Stimulated activated CD4-positive, alpha-beta T cell treated with anti-CD3 and anti-CD28 coated beads, Interleukin-4, amount 100 ng/mL, for 24 hours (primary cell): Measurements from ENCODE around the gene STK40.

Experiments
- DNase-seq: peaks from one replicate; pipeline ENCODE4 v3.0.0-alpha.2; 2020

STK40 gene

DNA sequence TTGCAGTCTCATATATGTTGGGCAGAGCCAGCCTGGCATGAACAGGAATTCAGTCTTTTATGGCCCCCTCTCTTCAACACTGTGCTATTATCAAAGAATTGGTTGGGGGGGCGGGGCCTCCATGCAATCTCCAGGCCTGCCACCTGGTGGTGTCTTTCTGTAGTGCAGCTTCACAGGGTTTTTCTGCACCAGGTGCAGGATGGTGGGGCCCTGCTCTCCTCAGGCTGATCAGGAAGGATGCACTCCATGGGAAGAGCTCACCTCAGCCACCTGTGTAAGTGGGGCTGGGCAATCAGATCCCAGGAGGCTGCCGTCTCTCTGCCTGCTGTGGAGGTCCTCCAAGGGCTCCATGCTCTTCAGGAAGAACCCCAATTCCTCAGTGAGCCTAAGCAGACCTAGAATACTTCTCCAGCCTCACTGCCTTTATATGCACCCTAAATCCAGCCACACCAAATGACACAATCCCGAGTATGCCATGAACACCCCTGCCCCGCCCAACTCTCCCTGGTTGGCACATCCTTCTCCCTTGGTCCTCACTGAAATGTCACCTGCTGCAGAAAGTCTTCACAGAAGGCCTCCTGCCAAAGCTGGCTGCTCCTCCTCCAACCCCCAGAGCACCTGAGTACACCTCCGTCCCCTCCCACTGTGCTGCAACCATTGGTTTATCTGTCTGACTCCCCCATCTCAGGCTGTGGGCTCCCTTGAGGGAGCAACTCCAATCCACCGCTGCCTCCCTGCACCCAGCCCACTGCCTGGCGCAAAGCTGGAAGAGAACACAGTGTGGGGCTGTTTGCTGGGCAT is 16.5 kb downstream of the STK40 start:
- DNase-seq: peak; percentile 86

DNA sequence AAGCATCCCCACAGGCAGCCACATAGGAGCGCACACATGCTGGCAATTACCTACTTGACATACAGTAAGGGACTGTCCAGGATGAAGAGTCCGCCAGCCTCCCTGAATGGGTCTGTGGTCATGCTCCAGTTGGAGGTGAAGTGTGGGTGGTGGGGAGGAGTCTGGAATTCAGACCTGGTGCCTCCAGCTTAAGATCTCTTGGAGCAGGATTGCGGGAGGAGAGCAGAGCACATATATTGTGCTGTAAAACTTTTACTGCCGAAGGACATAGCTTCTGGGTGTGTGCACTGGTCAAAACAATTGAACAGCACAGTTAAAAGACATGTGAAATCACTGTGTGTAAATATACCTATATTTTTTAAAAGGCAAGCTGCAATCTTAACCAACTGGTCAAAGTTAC is 17.9 kb downstream of the STK40 start:
- no peak for DNase-seq

DNA sequence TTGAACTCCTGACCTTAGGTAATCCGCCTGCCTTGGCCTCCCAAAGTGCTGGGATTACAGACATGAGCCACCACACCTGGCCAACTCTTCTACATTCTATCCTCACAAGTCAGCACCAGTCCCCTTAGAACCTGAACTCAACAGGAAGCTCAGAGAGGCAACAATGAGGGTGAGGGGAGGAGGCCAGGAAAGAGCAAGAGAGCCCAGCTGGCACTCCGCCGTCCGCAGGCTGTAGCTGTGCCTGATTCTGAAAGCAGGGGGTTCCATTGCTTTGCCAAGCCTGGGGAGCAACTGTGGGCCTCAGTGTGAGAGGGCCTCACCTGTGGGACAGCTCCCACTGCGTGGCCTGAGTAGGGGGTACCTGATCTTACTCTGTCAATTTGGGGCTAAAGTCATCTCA is 18.7 kb downstream of the STK40 start:
- no peak for DNase-seq

DNA sequence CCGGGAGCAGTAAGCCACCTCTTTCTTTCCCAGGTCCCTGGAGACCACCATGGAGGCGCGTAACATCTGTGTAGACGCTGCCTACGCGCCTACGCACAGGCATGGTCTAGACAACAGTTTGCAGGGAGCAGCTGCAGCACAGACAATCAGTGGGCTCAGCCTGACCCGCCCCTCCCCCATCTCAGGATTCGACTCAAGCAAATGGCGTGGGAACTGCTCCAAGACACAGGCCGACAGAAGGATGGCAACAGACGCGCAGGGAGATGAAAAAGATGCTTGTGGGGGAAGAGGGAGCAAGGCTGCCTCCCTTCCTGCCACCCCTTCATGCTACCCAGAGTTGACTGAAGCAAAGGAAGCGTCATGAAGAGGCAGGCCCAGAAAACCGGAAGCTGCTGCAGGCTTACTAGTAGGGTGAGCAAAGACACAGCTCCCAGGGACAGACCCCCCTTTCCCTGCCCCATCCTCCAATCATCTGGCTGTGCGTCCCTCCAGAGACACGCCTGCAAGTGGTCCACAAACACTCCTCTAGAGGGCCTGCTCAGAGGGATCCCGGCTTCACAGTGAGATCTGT is 19.5 kb downstream of the STK40 start:
- peak; percentile 44 for DNase-seq

DNA sequence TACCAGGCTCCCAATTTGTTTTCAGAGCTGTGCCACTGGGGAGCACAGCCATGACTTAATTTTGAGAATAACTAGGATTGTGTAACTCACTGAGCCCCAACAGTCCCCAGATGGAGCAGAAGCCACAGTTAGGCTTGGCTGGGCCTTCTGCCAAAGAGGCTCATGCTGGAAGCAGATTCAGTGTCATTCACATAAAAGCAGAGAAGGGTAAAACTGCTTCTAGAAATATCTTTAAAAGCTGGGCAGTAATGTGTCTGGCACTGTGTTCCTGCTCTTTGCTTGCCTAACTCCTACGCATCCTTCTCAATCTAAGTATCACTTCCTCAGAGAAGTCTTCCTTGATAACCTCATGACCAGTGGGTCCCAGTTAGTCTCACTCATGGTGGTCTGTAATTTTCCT is 20.3 kb downstream of the STK40 start:
- no peak for DNase-seq

DNA sequence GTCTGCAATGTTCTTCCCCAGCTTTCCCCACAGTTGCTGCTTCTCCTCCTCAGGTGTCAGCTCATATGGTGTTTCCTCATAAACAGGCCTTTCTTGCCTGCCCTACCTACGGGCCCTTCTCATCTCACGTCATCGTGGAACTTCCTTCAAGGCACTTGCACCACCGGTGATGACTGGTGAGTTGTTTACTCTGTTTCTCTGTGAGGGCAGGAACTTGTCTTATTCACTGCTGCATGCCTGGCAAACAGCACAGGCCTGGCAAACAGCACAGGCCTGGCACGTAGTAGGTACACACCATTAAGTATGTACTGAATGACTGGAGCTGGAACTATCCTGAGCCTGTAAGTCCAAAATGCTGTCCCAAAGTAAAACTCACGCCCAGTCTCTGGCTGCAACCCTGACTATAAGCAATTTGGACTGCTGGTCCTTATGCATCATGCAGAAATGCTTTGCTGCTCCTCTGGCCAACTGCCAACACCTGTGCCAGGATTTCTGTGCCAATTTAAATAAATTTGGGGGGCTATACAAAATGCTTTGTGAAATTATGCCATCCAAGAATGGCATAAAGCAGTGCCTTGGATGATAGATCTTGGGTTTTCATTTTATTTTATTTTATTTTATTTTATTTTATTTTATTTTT is 25.7 kb downstream of the STK40 start:
- peak; percentile 25 for DNase-seq

DNA sequence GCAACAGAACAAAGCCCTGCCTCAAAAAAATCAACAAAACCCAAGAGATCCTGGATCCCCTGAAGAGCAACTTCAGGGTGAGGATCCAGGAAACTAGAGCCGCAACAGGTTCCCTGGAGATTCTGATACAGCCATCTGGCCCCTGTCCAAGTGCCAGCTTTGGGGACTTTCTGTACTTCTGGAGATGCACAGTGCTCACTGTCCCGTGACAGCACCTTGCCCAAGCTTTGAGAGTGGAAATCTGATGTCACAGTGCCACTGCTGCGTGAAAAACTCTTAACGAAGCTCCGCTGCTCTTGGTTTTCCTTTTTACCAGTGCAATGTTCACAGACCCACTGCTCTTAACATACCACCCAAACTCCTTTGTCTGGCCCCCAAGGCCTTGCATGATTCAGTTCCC is 26.3 kb downstream of the STK40 start:
- DNase-seq: no peak

DNA sequence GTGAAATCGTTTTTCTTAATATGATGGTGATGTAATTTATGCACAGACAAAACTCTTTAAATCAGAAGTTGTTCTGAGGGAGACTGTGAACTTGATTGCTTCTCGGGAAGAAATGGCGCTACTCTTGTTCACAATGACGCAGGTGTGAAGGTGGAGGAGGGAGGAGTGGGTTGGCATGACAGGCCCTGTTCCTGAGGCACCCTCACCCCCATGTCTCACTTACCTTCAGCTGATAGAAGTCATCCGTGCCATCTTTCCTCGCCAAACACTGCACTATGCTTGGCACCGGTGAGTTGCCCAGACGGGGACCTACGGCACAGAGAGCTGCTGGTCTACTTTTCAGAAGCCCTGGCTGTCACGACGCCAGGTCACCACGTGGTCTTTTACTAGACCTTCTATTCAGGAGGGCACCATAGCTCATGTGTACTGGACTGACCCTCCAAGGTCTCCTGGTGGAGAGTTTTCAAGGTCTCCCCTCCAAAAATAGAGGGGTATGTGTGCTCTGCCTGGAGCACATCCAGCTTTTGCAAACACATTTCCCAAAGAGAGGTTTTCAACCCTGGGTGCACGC is 27.1 kb downstream of the STK40 start:
- no peak for DNase-seq

DNA sequence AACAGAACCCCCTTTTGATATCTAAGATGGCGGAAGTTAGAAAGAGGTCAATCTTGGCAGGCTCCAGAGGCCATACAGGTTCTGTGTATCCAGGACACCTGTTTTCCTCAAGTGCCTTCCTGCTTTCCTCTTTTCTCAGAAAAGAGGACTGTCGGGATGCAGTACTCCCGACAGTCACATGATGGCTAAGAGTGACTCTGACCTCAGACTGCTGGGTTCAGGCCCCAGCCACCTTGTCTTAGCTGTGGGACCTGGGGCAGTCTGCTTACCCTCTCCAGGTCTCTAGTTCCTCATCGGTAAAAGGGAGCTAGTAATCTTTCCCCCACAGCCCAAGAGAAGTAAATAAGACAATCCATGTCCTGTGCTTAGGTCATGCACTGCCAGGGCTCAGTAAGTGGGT is 29.9 kb downstream of the STK40 start:
- no peak for DNase-seq

DNA sequence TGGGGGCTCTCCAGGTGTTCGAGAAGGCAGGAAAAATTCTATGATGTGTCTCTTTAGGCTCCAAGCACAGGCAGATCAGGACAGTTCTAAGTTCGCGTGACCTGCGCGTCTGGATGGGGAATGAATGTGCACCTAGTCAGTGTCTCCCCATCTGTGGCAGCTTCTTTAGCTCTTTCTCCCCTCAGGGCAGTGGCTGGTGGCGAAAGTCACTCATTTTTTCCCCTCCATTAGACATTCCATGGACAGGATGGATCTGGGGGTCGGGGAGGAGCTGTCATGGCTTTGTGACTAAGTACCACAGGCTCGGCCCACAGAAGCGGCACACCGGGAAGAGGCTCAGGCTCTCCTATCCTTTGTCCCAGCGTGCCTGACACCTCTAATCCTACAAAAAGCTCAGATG is 31.2 kb downstream of the STK40 start:
- no peak for DNase-seq

DNA sequence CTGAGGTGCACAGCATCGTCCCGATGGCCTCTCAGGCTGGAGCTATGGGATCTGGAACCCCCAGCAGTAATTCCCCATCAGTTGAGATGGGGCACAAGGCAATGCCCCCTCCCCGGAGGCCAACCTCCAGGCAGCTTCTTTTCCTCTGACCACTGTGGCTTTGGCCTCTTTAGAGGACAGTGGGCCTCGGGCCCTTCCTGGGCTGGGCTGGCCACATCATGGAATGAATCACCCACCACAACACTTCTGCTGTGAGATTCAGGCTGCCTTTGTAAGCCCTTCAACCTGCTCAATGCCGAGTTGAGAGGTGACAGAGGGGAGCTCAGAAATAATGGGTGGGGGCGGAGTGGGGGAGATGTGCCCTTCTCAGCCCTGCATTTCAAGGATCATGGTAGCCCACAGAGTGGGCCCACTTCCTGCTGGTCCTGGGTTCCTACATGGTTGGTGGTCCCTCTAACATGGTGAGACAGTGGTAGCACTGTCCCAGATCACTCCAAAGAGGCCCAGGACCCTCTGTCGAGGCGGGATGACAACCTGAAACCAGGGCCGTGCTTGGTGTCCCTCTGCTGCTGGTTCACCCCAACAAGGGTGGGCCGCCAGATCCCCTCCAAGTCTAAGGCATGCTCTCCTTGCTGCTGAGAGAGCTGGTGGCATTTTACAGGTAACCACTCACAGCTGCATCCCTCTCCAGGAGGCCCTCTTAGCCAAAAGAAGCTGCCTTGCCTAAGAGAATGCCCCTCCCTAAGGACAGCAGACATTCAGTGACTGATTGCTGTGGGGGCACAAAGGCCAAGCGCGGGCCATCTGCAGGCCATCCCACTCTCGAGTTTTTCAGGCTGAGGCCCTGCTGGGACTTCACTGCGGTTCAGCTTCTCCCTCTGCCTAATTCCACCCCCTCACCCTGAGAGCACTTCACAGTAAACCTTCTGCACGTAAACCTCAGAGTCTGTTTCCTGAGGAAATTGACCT is 32.5 kb downstream of the STK40 start:
- no peak for DNase-seq

DNA sequence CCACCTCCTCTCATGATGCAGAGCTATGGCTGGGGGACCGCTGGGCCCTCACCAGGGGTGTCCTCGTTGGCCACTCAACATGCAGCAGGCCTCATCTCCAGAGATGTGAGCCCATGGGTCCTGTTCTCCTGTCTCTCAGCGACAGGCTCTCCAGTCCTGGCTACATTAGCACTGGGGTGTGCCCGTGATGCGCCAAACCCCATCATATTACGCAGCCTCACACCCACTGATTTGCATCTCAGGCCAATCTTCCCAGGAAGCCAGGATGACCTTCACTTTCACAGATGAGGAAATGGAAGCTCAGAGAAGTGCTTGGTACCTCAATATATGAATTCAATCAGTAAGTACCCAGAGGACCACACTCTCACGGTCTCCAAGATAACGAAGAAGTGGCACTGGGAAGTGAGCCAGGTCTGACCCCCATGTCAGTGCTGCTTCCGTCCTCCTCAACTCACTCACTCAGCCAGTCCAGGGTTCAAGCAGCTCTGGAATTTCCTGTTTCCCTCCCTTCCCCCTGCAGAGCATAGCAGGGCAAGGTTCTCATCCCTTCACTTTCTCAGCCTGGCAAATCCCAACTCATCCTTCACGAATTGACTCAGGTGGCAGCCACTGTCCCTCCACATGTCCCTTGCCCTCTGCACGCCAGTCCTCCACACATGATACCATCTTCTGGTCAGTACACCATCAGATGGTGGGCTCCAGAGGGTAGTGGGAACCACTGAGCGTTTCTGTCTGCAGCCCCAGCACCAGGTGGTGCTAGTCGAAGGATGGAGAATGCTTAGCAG is 33.4 kb downstream of the STK40 start:
- DNase-seq: no peak

DNA sequence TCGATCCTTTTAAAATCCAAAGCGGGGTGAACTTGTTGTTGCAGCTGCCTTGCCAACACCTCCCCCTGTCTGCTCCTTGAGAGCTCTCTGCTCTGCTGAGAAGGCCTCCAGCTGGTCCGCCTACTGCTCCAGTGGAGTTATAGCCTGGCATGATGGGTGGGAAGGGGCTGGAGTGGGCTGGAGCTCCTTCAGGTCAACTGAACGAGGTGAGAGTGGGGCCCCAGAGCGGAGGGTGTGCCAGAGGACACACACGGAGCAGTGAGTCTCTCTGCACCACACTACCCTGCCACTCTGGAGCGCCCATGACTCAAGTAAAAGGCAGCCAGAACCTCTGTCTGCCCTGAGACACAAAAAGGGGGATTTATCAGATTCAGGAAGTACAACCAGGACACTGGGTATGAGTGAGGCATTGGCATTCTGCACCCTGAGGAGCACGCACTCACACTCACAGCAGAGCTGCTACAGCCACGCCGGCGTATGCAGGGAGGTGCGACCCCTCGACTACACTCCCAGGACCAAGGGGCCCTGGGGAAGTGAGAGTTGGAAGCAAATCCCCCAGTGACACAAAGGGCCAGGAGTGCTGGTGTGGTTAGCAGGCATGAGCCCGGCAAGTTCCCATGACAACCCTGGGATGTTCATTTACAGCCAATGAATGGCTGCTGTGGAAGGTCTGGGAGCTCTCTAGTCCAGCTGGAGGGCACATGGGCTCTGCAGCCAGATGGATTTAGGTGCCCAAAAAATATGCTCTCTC is 34.3 kb downstream of the STK40 start:
- DNase-seq: no peak

DNA sequence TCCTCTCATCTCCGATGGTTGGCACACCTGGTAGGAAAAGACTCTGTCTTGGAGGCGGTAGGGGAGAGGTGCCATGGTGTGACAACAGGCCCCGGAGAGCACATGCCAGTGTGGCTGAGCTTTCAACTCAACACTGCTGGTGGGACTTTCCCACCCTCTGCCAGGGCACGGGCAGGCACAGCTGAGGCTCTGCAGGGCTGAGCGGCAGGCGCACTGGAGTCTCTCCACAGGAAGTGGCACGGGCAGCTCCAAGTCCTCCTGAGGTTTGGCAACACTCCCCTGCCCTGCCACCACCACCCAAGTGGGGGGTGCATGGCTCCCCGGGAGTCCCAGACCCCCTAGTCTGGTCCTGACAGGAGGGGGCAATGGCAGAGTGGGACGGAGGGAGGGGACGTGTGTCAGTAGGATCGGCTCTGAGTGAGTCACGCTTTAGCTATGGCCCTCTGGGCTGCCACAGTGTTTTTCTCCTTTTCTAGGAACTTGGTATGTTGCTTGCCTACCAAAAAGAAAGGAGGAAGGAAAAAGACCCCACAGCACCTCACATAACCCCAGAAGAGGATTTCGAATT is 35.0 kb downstream of the STK40 start:
- peak; percentile 48 for DNase-seq

DNA sequence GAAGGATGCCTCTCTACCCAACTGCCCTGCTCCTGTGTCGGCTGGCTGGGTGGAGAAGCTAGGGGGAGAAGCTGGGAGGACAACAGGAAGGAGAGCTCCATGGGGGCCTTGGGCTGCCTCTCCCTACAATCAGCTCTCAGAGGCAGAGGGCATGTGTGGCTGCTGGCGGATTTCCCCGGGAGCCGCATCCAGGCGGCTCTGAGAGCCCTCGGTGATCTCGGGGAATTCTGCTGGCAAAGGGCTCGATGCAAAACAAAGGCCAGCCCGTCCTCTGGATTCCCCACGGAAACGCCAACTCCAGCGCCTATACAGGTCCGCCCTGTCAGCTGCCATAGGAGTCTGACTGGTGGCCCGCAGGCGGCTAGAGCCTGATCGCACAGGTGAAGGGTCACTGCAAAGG is 35.9 kb downstream of the STK40 start:
- DNase-seq: no peak

DNA sequence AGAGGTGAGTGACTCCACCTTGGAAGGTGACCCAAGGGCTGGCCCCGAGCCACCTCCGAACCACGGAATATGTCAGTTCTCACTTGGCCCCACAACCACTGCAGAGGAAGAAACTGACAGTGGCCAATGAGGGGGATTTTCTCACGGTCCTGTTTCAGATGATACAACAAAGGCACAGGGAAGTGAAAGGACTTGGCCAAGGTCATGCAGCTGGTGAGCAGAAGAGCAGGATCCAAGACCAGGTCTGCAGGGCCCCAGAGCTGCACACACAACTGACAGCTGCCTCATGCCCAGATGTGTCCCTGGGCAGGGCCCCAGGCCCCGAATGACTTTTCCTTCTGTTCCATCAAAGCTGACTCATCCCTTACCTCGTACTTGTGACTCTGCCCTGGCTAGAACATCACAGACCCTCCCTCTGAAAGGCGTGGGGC is 36.5 kb downstream of the STK40 start:
- no peak for DNase-seq

DNA sequence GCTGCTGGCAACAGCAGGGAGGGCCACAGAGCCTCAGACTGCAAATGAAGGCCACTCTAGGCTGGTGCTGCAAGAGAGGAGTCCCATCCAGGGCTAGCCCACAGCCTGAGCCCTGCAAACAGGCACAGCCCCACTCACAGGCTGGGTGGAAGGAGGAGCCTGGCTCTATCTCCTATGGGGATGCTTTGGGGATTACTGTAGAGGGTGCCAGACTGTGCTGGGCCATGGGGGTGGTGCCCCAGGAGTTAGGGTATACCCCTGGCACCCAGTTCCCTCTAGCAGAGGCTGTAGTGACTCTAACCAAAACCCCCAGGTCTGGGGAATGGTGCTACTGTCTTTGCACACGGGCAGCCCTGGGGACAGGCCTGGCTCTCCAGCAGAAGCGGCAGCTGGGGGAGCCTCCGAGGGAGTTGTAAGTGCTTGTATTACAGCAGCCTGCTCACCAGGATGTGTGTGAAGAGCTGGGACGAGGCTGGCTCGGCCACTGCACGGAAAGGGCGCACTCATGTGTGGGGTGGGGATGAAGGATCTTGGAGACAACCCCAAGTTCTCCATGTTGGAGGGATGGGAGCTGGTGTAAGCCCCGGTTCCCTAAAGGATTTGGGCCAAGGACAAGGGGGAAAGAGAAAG is 38.9 kb downstream of the STK40 start:
- DNase-seq: no peak

DNA sequence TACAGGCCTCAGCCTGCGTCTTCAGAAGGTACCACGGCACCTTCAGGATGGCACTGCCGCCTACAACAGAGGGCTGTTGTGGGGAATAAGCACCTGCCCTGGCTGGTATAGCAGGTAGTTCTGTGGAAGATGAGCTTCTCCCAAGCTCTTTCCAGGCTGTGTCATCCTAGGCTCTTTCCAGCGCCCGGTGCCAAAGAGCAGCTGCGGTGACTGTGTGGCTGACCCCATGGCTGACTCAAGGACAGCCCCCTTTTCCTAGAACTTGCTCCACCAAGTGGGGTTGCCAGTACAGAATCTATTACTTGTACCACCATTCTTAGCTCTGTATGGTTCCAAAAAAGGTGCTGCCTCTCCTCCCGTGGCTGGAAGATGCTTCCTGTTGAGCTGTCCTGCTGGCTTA is 40.4 kb downstream of the STK40 start:
- no peak for DNase-seq

DNA sequence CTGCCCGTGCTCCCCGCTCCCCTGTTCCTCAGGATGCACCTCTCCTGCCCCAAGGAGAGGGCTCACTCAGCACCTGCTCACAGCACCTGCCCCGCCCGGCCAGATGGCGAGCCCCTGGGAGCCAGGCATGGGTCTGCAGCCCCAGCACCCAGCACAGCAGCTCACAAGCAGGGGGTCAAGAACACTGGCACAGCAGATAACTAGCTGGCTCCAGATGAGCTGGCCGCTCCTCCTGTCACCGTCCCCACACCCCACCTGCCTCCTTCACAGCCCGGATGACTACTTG is 41.4 kb downstream of the STK40 start:
- no peak for DNase-seq

DNA sequence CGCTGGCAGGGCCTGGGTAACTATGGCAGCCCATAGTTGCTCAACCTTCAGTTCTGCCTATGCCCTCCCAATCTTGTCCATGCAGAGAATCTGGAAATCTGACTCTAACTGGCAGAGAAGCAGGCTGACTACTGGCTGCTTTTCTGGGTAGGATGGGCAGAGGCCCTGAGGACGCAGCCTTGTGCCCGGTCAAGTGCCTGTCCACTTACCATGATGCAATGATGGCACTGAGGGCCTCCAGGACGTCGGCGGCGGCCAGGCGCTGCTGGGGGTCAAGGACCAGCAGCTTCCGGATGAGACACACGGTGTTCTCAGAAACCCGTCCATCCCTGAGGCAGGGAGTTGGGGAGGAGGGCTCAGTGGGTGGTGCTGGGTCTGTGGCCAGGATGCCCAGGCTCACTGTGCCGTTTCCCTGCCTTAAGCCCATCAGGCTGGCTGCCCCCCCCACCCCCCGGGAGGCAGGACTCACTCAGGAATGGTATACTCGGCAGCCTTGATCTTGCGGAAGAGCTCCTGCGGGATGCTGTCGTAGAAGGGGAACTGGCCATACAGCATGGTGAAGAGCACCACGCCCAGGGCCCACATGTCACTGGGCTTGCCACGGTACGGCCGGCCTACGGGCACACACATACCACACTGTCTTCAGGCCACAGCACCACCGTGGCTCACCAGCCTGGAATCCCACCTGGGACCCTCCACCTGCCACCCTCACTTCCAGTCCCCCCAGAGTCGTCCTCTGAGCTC is 41.9 kb downstream of the STK40 start:
- DNase-seq: no peak
